PC-3 (cell line): ENCODE data around the gene LATS1. TPM values are rescaled to one million over a fixed set of nuclear protein-coding genes. Genes with fewer than 3 reads are reported as not detected.

ENCODE experiments used
- ATAC-seq: fragments of 200-7000 bp; cut with Tn5 transposase; 2 replicates; pipeline ENCODE4 v1.9.1; 2020; ENCODE audit warnings: mild to moderate bottlenecking, moderate library complexity
- BruUV-seq: library from RNA; stranded (reverse); fragments of 400-500 nt; replicated peaks from 2 replicates; lab custom pipeline; 2021; lab: Mats Ljungman, UMichigan
- CTCF ChIA-PET: fragments of 300-600 bp; sonication (Branson Sonifier 250); formaldehyde crosslinking; loops from one replicate; lab custom pipeline; 2022; ENCODE audit warnings: antibody characterized with exemption; lab: Charles Lee
- POLR2A ChIA-PET: fragments of 300-600 bp; sonication (Branson Sonifier 250); formaldehyde crosslinking; loops from one replicate; lab custom pipeline; 2022; ENCODE audit warnings: antibody characterized with exemption; ENCODE audit not compliant: unreplicated experiment; lab: Charles Lee
- DNase-seq: peaks from one replicate; pipeline ENCODE4 v3.0.0-alpha.2; 2015
- H2AFZ ChIP-seq: fragments of 300-600 bp; sonication (generic); 2 replicates; pipeline ENCODE4 v1.6.0; 2016; ENCODE audit warnings: antibody characterized with exemption, low read length
- H3F3A ChIP-seq: fragments of 300-600 bp; sonication (generic); one replicate; pipeline ENCODE4 v1.6.0; 2017; ENCODE audit warnings: antibody characterized with exemption, low read length, control low read depth, mild to moderate bottlenecking; ENCODE audit not compliant: unreplicated experiment
- H3K27ac ChIP-seq: fragments of 300-600 bp; sonication (generic); 2 replicates; pipeline ENCODE4 v1.5.1; 2016; ENCODE audit warnings: mild to moderate bottlenecking, low read length
- H3K27me3 ChIP-seq: fragments of 300-600 bp; sonication (generic); 2 replicates; pipeline ENCODE4 v1.6.1; 2016; ENCODE audit warnings: low read length, mixed read lengths
- H3K36me3 ChIP-seq: fragments of 300-600 bp; sonication (generic); 2 replicates; pipeline ENCODE4 v1.6.1; 2016; ENCODE audit warnings: low read depth, mixed run types, low read length, mixed read lengths
- H3K4me1 ChIP-seq: fragments of 300-600 bp; sonication (generic); 2 replicates; pipeline ENCODE4 v1.5.1; 2016; ENCODE audit warnings: low read length; ENCODE audit not compliant: insufficient read depth
- H3K4me2 ChIP-seq: fragments of 300-600 bp; sonication (generic); 2 replicates; pipeline ENCODE4 v1.6.0; 2016; ENCODE audit warnings: low read length
- H3K4me3 ChIP-seq: fragments of 300-600 bp; sonication (generic); 2 replicates; pipeline ENCODE4 v1.5.1; 2016; ENCODE audit warnings: mild to moderate bottlenecking, low read length, mixed read lengths
- H3K79me2 ChIP-seq: fragments of 300-600 bp; sonication (generic); 2 replicates; pipeline ENCODE4 v1.6.1; 2017; ENCODE audit warnings: low read length, mixed read lengths
- H3K9ac ChIP-seq: fragments of 300-600 bp; sonication (generic); 2 replicates; pipeline ENCODE4 v1.6.0; 2016; ENCODE audit warnings: mild to moderate bottlenecking, low read length
- H3K9me2 ChIP-seq: fragments of 300-600 bp; sonication (generic); replicated peaks from 2 replicates; pipeline ENCODE4 v1.6.1; 2016; ENCODE audit warnings: mixed run types, low read length, mixed read lengths
- H3K9me3 ChIP-seq: fragments of 300-600 bp; sonication (generic); 2 replicates; pipeline ENCODE4 v1.6.1; 2016; ENCODE audit warnings: low read length, mixed read lengths
- H4K20me1 ChIP-seq: fragments of 300-600 bp; sonication (generic); 2 replicates; pipeline ENCODE4 v1.6.1; 2016; ENCODE audit warnings: low read length, mixed read lengths
- EZH2 ChIP-seq: fragments of 300-600 bp; sonication (generic); IDR thresholded peaks from one replicate; pipeline ENCODE4 v1.6.1; 2017; ENCODE audit warnings: antibody characterized with exemption, mild to moderate bottlenecking, low read length; ENCODE audit not compliant: unreplicated experiment
- EZH2phosphoT487 ChIP-seq: fragments of 300-600 bp; sonication (generic); IDR thresholded peaks from 2 replicates; pipeline ENCODE4 v1.6.1; 2018; ENCODE audit warnings: mild to moderate bottlenecking, antibody characterized with exemption, low read length, borderline replicate concordance
- intact Hi-C: fragments of 100-400 bp; cut with micrococcal nuclease; formaldehyde crosslinking; loops from 2 replicates; pipeline ENCODE4 v1.9.0; 2023
- total RNA-seq: library from RNA; depleted of rRNA; stranded (reverse); fragments of >200 nt; gene quantifications from 2 replicates; pipeline ENCODE4 v1.2.3, GENCODE V29; 2014
- TF ChIP-seq, protein P1 (sequence below): fragments of 300-600 bp; sonication (generic); conservative IDR thresholded peaks from 2 replicates; pipeline ENCODE4 v1.5.1; 2017; ENCODE audit warnings: antibody characterized with exemption, low read depth, mild to moderate bottlenecking, low read length

The LATS1 gene
- total RNA-seq, 1 experiment from 2014 or later = 9.7 TPM

DNA sequence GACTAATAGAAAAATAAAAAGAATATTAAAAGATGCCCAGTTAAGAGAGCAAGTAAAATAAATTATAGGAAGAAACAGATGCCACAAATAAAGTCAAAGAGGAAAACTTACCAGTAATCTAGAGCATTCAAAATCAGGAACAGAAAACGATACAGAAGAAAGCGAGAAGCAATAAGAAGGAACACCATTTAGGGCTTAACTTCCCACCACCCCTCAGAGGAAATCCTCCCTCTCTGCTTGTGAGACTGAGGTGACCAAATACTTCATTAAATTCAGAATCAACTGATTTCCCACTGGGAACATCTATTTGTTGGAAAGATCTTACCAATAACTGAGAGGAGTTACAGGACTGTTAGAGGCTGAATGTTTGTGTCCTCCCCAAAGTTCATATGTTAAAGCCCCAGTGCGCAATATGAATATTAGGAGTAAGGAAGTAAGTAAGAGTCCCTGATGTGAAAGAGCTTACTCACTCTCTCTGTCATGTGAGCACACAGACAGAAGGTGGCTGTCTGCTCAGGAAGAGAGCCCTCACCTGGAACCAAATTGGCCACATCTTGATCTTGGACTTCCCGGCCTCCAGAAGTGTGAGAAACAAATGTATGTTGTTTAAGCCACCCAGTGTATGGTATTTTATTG, 88.9 kb downstream of the LATS1 start:
- Histone ChIP-seq H3K36me3 (no peaks in the 10 kb centered on the region), H2AFZ (no peak overlapping the region), H3K4me2 (no peak overlapping the region), H3K27me3 (no peaks in the 10 kb centered on the region), H3F3A (no peaks in the 10 kb centered on the region), H3K9me2 (no peaks in the 10 kb centered on the region), H3K79me2 (no peaks in the 10 kb centered on the region), H4K20me1 (no peaks in the 10 kb centered on the region), H3K4me1 (no peaks in the 10 kb centered on the region), H3K9me3 (no peaks in the 10 kb centered on the region), H3K9ac (no peak overlapping the region), H3K27ac (no peak overlapping the region), H3K4me3 (no peak overlapping the region)
- CTCF ChIA-PET = no interaction called here
- TF ChIP-seq EZH2phosphoT487 = no peak
- TF ChIP-seq, protein P1, sequence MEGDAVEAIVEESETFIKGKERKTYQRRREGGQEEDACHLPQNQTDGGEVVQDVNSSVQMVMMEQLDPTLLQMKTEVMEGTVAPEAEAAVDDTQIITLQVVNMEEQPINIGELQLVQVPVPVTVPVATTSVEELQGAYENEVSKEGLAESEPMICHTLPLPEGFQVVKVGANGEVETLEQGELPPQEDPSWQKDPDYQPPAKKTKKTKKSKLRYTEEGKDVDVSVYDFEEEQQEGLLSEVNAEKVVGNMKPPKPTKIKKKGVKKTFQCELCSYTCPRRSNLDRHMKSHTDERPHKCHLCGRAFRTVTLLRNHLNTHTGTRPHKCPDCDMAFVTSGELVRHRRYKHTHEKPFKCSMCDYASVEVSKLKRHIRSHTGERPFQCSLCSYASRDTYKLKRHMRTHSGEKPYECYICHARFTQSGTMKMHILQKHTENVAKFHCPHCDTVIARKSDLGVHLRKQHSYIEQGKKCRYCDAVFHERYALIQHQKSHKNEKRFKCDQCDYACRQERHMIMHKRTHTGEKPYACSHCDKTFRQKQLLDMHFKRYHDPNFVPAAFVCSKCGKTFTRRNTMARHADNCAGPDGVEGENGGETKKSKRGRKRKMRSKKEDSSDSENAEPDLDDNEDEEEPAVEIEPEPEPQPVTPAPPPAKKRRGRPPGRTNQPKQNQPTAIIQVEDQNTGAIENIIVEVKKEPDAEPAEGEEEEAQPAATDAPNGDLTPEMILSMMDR = no peak
- ATAC-seq (peak; percentile 35; the same call in 1 of the 2 replicates), DNase-seq (peak; percentile 2)
- intact Hi-C loops = no loop called here
- POLR2A ChIA-PET = no interaction called here
- no TSS peak for BruUV-seq

GRCh38 chr6:149627672-149628071, 90.2 kb downstream of the LATS1 start:
- no peak overlapping the region for H3K27ac ChIP-seq
- no peaks in the 10 kb centered on the region for H3K36me3 ChIP-seq
- ATAC-seq (no peak), DNase-seq (no peak)
- no peak overlapping the region for H3K9ac ChIP-seq
- H3K9me2 ChIP-seq = no peaks in the 10 kb centered on the region
- H3F3A ChIP-seq = no peaks in the 10 kb centered on the region
- H3K9me3 ChIP-seq = no peaks in the 10 kb centered on the region
- TF ChIP-seq EZH2 = no peak
- TF ChIP-seq EZH2phosphoT487 = no peak
- TF ChIP-seq, protein P1 = no peak
- no peaks in the 10 kb centered on the region for H3K27me3 ChIP-seq
- ChIA-PET CTCF (no interaction called here), POLR2A (no interaction called here)
- H3K79me2 ChIP-seq = no peaks in the 10 kb centered on the region
- no TSS peak for BruUV-seq
- no peak overlapping the region for H3K4me2 ChIP-seq
- H2AFZ ChIP-seq = no peak overlapping the region
- no peaks in the 10 kb centered on the region for H3K4me1 ChIP-seq
- intact Hi-C loops = no loop called here
- no peak overlapping the region for H3K4me3 ChIP-seq
- H4K20me1 ChIP-seq = no peaks in the 10 kb centered on the region

DNA sequence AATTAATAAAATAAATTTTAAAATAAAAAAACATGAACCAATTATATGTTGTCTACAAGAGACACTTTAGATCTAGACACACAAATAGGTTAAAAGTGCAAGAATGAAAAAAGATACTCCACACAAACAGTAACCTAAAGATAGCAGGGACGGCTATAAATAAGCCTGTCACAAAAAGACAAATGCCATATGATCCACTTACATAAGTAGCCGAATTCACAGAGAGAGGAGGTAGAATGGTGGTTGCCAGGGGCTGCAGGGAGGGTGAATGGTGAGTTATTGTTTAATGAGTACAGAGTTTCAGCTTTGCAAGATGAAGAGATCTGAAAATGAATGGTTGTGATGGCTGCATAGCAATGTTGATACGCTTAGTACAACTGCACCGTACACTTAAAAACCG, 102.1 kb downstream of the LATS1 start:
- Histone ChIP-seq H3K36me3 (no peaks in the 10 kb centered on the region), H3K9ac (no peak overlapping the region), H3K4me2 (no peak overlapping the region), H3K27ac (no peak overlapping the region), H3F3A (no peaks in the 10 kb centered on the region), H3K27me3 (no peaks in the 10 kb centered on the region), H3K4me1 (no peaks in the 10 kb centered on the region), H4K20me1 (no peaks in the 10 kb centered on the region), H3K9me2 (no peaks in the 10 kb centered on the region), H2AFZ (no peak overlapping the region), H3K4me3 (no peak overlapping the region), H3K79me2 (no peaks in the 10 kb centered on the region), H3K9me3 (no peaks in the 10 kb centered on the region)
- ATAC-seq (no peak), DNase-seq (no peak)
- CTCF ChIA-PET = no interaction called here
- TF ChIP-seq EZH2 = no peak
- TF ChIP-seq, protein P1 = no peak
- no peak for TF ChIP-seq EZH2phosphoT487
- POLR2A ChIA-PET = no interaction called here
- intact Hi-C loops = no loop called here
- no TSS peak for BruUV-seq
